Retinal pigment epithelial cell (primary cell): ENCODE measurements around the gene FHOD3.

ENCODE experiments used
- DNase-seq: peaks from one replicate; pipeline ENCODE4 v3.0.0-alpha.2; 2010; ENCODE audit warnings: low read depth
- H3K4me3 ChIP-seq: 2 replicates; pipeline ENCODE4 v1.5.1; 2011; ENCODE audit warnings: mild to moderate bottlenecking, low read length, control low read depth, moderate library complexity
- CTCF ChIP-seq: conservative IDR thresholded peaks from 2 replicates; pipeline ENCODE4 v1.5.1; 2011; ENCODE audit warnings: low read depth, low read length, control low read depth, inconsistent platforms

Gene FHOD3

GRCh38 chr18:36420826-36421225, 123.3 kb downstream of the FHOD3 start:
- no peak for DNase-seq
- no peak overlapping the region for H3K4me3 ChIP-seq
- no peak for TF ChIP-seq CTCF

GRCh38 chr18:36424741-36425142, 127.2 kb downstream of the FHOD3 start:
- no peak for DNase-seq
- H3K4me3 ChIP-seq = no peak overlapping the region
- no peak for TF ChIP-seq CTCF

GRCh38 chr18:36427369-36427768, 129.9 kb downstream of the FHOD3 start:
- TF ChIP-seq CTCF = no peak
- DNase-seq = no peak
- no peak overlapping the region for H3K4me3 ChIP-seq

- no peak for DNase-seq
- H3K4me3 ChIP-seq = no peak overlapping the region
- TF ChIP-seq CTCF = no peak
Observed at GRCh38 chr18:36427831-36428230, 130.3 kb downstream of the FHOD3 start.

- DNase-seq = no peak
- H3K4me3 ChIP-seq = no peak overlapping the region
- TF ChIP-seq CTCF = no peak
Observed at GRCh38 chr18:36428431-36429029, 131.0 kb downstream of the FHOD3 start.

- H3K4me3 ChIP-seq = no peak overlapping the region
- TF ChIP-seq CTCF = no peak
- DNase-seq = no peak
Observed at GRCh38 chr18:36432880-36433555, 135.5 kb downstream of the FHOD3 start.

GRCh38 chr18:36436387-36436786, 138.9 kb downstream of the FHOD3 start:
- H3K4me3 ChIP-seq = no peak overlapping the region
- TF ChIP-seq CTCF = no peak
- DNase-seq = no peak
